Stimulated activated naive B cell treated with anti-CD40 and anti-IgM and Interleukin-4, amounts not matched to agents 10 μg/mL and 1 μg/mL and 100 μg/mL, for 72 hours (primary cell): ENCODE results near the gene CAB39.

Experiments used
- ATAC-seq, 2 donors: fragments of 150-1000 bp; cut with Tn5 transposase; replicated peaks; 2 replicates each; pipeline ENCODE4 v1.10.0; 2021; ENCODE audit warnings: moderate library complexity in 1 of 2
- DNase-seq: peaks from one replicate; pipeline ENCODE4 v3.0.0; 2021
- H3K27ac Mint-ChIP-seq: one replicate; pipeline ENCODE4 v1.8.0; 2022; ENCODE audit warnings: mild to moderate bottlenecking, mixed read lengths
- H3K27me3 Mint-ChIP-seq, 2 donors: one replicate each; pipeline ENCODE4 v1.8.0; 2022; ENCODE audit warnings: mixed read lengths in 2 of 2
- H3K36me3 Mint-ChIP-seq, 2 donors: one replicate each; pipeline ENCODE4 v1.8.0; 2022; ENCODE audit warnings: mixed read lengths in 2 of 2, mild to moderate bottlenecking in 1 of 2
- H3K4me1 Mint-ChIP-seq, 2 donors: one replicate each; pipeline ENCODE4 v1.8.0; 2022; ENCODE audit warnings: mixed read lengths in 2 of 2, mild to moderate bottlenecking in 1 of 2
- H3K4me3 Mint-ChIP-seq, 2 donors: one replicate each; pipeline ENCODE4 v1.8.0; 2022; ENCODE audit warnings: mild to moderate bottlenecking in 2 of 2, mixed read lengths in 2 of 2, moderate library complexity in 1 of 2
- H3K9me3 Mint-ChIP-seq, 2 donors: one replicate each; pipeline ENCODE4 v1.8.0; 2022; ENCODE audit warnings: mixed read lengths in 2 of 2, mild to moderate bottlenecking in 1 of 2

Gene CAB39

DNA sequence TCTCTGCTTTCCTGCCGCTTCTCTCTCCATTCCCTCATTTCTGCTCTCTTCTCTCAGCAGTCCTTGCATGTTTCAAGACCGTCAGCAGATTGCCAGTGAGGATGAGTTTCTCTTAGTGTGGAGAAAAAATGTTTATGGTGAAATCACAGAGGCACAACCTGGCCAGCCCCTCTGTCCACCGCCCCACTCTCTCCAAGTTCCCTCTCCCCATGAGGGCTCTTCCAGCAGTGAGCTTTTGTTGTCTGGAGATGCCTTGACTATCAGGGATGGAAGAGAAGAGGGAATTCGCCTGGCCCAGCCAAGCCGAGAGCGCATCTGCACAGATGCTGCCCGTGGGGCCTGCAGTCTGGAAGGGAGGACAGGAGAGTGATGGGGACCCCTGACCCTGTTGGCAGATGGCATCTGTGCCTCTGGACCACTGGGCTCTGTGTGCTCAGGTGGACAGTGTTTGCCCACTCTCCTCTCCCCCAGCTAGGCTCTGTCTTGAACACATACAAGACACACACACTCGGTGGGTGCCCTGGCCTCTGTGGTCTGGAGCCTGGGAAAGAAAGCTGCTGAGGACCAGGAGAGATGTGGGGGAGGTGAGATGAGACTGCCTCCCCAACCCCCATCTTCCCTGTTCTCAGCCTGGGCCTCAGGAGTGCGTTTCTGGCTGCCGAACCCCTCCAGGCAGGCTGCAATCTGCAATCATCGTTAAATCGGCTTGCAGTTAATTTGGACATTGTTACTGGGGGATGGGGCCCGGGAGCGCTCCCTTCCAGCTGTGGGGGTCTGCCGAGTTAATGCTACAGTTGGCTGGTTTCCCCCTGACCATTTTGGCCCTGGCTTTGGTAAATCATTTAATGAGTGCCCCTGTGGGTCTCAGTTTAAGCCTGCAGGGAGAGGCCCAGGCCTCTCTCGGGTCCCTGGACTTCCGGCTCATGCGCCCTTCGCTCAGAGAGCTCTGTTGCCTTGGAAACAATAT, 156.6 kb downstream of the CAB39 start:
- no peak for DNase-seq
- H3K27ac Mint-ChIP-seq: peak overlapping the region; percentile 77
- no peak for ATAC-seq
- no peaks in the 10 kb centered on the region for H3K9me3 Mint-ChIP-seq
- H3K4me3 Mint-ChIP-seq: no peak overlapping the region
- peaks cover 59 to 97% of the 10 kb centered on the region in 2 donors for H3K4me1 Mint-ChIP-seq
- H3K27me3 Mint-ChIP-seq: no peaks in the 10 kb centered on the region
- no peaks in the 10 kb centered on the region for H3K36me3 Mint-ChIP-seq

DNA sequence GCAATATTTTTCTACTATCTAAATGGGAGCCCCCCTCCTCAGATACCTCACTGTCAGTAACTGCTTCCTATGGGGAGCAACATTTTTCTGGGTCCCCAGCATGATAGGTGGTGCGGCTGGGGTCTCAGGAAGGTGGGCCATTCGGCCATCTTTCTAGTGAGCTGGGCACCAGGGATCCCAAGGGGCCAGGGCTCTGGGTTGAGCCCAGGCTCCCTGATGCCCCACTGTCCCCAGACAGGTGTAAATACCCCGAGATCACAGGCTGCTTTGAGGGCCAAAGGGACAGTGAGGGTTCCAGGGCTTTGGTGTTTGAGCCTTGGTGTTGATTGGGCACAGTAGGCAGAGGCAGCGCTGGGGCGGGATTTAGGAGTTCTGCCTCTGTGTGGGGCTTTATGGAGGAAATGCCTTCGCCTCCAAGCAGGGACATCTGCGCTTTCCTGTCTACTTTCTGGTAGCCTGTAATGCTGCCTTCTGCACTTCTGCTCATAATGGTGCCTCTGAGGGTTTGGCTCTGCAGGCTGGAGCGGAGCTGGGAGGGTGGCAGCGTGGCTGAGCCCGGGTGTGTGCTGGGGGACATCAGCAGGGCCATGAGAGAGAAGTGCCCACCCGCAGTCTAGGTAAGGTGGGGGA, 157.4 kb downstream of the CAB39 start:
- no peaks in the 10 kb centered on the region for H3K9me3 Mint-ChIP-seq
- H3K27ac Mint-ChIP-seq: no peak overlapping the region
- H3K36me3 Mint-ChIP-seq: no peaks in the 10 kb centered on the region
- peaks cover 63 to 97% of the 10 kb centered on the region in 2 donors for H3K4me1 Mint-ChIP-seq
- DNase-seq: no peak
- peak overlapping the region in 1 of 2 donors; percentile 4 for H3K4me3 Mint-ChIP-seq
- H3K27me3 Mint-ChIP-seq: no peaks in the 10 kb centered on the region
- no peak for ATAC-seq
